ENCODE results near the gene C3. TPM values are rescaled to one million over a fixed set of nuclear protein-coding genes. Genes with fewer than 3 reads are reported as not detected.

C3 gene
- total RNA-seq, 4 donors from 2014 or later = 28.8 to 155 (median 79.6) TPM

- TF ChIP-seq POLR2A (IDR thresholded peaks at IDR 0.05) (no peak), CTCF (IDR thresholded peaks at IDR 0.05) (no peak)
- 84 to 92% methylated on average over 4 of the region's 4 CpGs for WGBS, 2 donors
- DNase-seq (ENCODE audit: low spot score in 2 of 2) = no peak
- intact Hi-C loops (cut with DNase I; ENCODE audit: low total_unique reads) = no loop called here
- no peak overlapping the region for H3K4me3 ChIP-seq (ENCODE audit: low read depth, poor library complexity, severe bottlenecking)
Observed at GRCh38 chr19:6683971-6684370, 36.5 kb downstream of the C3 start.

DNA sequence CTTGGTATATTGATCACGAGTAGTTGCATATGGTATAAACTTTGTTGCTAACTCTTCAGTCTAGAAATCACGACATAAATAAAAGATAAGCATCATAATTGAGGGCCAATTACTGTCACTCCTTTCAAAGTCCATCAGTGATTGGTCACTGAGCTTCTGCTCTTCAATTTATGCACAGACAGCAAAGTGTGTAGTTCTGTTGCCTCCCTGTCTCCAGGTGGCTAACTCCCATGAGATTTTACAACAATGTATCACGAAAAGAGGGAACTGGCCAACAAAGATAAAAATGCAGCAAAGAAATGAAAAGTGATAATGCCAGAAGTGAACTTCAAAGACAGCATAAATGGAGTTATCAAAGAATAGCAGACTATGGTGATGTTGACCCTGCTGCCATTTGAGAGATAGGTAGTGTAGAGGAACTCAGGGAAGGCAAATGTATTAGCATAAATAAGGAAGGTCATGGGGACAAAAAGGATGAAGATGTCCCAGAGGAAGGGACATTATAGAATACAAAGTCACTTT, 37.8 kb downstream of the C3 start:
- no peak overlapping the region for H3K4me3 ChIP-seq (ENCODE audit: low read depth, poor library complexity, severe bottlenecking)
- TF ChIP-seq POLR2A (IDR thresholded peaks at IDR 0.05) = no peak
- no peak for TF ChIP-seq CTCF (IDR thresholded peaks at IDR 0.05)
- DNase-seq (ENCODE audit: low spot score in 2 of 2) = no peak
- intact Hi-C loops (cut with DNase I; ENCODE audit: low total_unique reads) = no loop called here
- WGBS, 2 donors = 72% methylated on average over 3 of the region's 3 CpGs

- TF ChIP-seq POLR2A (IDR thresholded peaks at IDR 0.05) = no peak
- no peak for TF ChIP-seq CTCF (IDR thresholded peaks at IDR 0.05)
- DNase-seq (ENCODE audit: low spot score in 2 of 2) = no peak
- WGBS, 2 donors = 88% methylated on average over 1 of the region's 1 CpG
- no peak overlapping the region for H3K4me3 ChIP-seq (ENCODE audit: low read depth, poor library complexity, severe bottlenecking)
- intact Hi-C loops (cut with DNase I; ENCODE audit: low total_unique reads) = no loop called here
Observed at GRCh38 chr19:6680141-6680540, 40.3 kb downstream of the C3 start.

DNA sequence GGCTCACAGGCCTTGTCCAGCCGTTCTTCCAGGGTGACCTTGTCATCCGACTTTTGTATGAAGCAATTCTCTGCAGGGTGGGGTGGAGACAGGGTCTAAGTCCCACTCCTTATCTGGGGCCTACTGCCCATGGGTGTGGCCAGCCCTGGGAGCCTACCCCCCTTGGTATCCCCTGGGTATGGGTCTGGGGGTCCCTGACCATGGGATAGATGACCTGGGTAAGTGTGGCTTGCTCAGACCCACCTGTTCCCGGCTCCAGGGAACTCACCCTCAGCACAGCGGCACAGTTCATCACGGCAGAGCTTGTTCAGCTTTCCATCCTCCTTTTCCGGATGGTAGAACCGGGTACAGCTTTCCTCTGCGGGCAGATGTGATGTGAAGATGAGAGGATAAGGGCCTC, 41.3 kb downstream of the C3 start:
- intact Hi-C loops (cut with DNase I; ENCODE audit: low total_unique reads) = no loop called here
- WGBS, 2 donors = 83 to 84% methylated on average over 8 of the region's 8 CpGs

GRCh38 chr19:6678690-6679109, 41.8 kb downstream of the C3 start:
- intact Hi-C loops (cut with DNase I; ENCODE audit: low total_unique reads) = no loop called here
- no peak overlapping the region for H3K4me3 ChIP-seq (ENCODE audit: low read depth, poor library complexity, severe bottlenecking)
- WGBS, 2 donors = 90 to 97% methylated on average over 4 of the region's 4 CpGs
- no peak for TF ChIP-seq CTCF (IDR thresholded peaks at IDR 0.05)
- TF ChIP-seq POLR2A (IDR thresholded peaks at IDR 0.05) = no peak
- DNase-seq (ENCODE audit: low spot score in 2 of 2) = no peak

More for the DNA sequence above, 41.3 kb downstream of the C3 start:
- H3K4me3 ChIP-seq (ENCODE audit: low read depth, poor library complexity, severe bottlenecking) = no peak overlapping the region
- no peak for TF ChIP-seq POLR2A (IDR thresholded peaks at IDR 0.05)
- no peak for TF ChIP-seq CTCF (IDR thresholded peaks at IDR 0.05)
- no peak for DNase-seq (ENCODE audit: low spot score in 2 of 2)
